Astrocyte of the cerebellum (primary cell): ENCODE data around the gene SLC13A4.
A peak's percentile ranks its signal among the peaks of the same experiment; 100 is the strongest.

Experiments used
- DNase-seq: peaks from one replicate; pipeline ENCODE4 v3.0.0-alpha.2; 2011; ENCODE audit warnings: low read depth
- H3K4me3 ChIP-seq: 2 replicates; pipeline ENCODE4 v1.5.1; 2011; ENCODE audit warnings: mild to moderate bottlenecking, low read depth, low read length, moderate library complexity
- CTCF ChIP-seq: IDR thresholded peaks from 2 replicates; pipeline ENCODE4 v1.5.1; 2012; ENCODE audit warnings: low read length, low read depth, moderate library complexity, mild to moderate bottlenecking; ENCODE audit errors: missing control alignments
- in situ Hi-C: cut with HindIII; loops from 2 replicates; pipeline ENCODE4 v1.10.0; 2017; ENCODE audit warnings: low sequenced_read_pairs

Gene SLC13A4

GRCh38 chr7:135753616-135754413 lies 25.8 kb upstream of the SLC13A4 start:
- H3K4me3 ChIP-seq: no peak overlapping the region
- no peak for TF ChIP-seq CTCF
- no peak for DNase-seq
- in situ Hi-C loops: no loop called here

GRCh38 chr7:135748770-135749169 lies 20.8 kb upstream of the SLC13A4 start, which contains the start of gene FAM180A:
Gene FAM180A (minus strand): TSS chr7:135748813. CDS start chr7:135748580, 233 bp downstream.
- DNase-seq: no peak
- no peak for TF ChIP-seq CTCF
- in situ Hi-C loops: no loop called here
- peak within 1 kb of the TSS; percentile 7 for H3K4me3 ChIP-seq

- DNase-seq: no peak
- no peak for TF ChIP-seq CTCF
- in situ Hi-C loops: no loop called here
- peak overlapping the region; percentile 0 for H3K4me3 ChIP-seq
Measured at GRCh38 chr7:135747366-135747765, 19.4 kb upstream of the SLC13A4 start.

- no peak for TF ChIP-seq CTCF
- DNase-seq: peak; percentile 87
- no peak overlapping the region for H3K4me3 ChIP-seq
- in situ Hi-C loops: no loop called here
Measured at GRCh38 chr7:135745703-135746312, 17.8 kb upstream of the SLC13A4 start.

- no peak for DNase-seq
Measured at GRCh38 chr7:135744938-135745702, 17.1 kb upstream of the SLC13A4 start.

More at GRCh38 chr7:135744938-135745702, 17.1 kb upstream of the SLC13A4 start:
- H3K4me3 ChIP-seq: no peak overlapping the region
- in situ Hi-C loops: no loop called here
- TF ChIP-seq CTCF: no peak
